ENCODE data around the gene BCOR. TPM values are rescaled to one million over a fixed set of nuclear protein-coding genes. Genes with fewer than 3 reads are reported as not detected.

The BCOR gene
- total and polyA plus RNA-seq, 2 experiments from 2014 or later, result 30.0 to 90.5 TPM

- DNase-seq (ENCODE audit: low read depth in 1 of 2, low spot score in 1 of 2), result no peak
- Histone ChIP-seq H3K4me3 (no peak overlapping the region), H3K36me3 (peaks cover 50% of the 10 kb centered on the region)
Observed at GRCh38 chrX:40074080-40074958, 23.4 kb downstream of the BCOR start.

GRCh38 chrX:40073439-40074054 is 24.2 kb downstream of the BCOR start:
- Histone ChIP-seq H3K27me3 (no peaks in the 10 kb centered on the region), H3K9me3 (ENCODE audit: low read depth) (no peaks in the 10 kb centered on the region), H3K36me3 (peaks cover 54% of the 10 kb centered on the region), H3K4me3 (no peak overlapping the region), H3K4me1 (ENCODE audit: low read depth) (no peaks in the 10 kb centered on the region), H3K27ac (no peak overlapping the region)
- no peak for TF ChIP-seq CTCF (IDR thresholded peaks at IDR 0.05; ENCODE audit: low read depth, low read length)
- no peak for DNase-seq (ENCODE audit: low read depth in 1 of 2, low spot score in 1 of 2)

More at GRCh38 chrX:40074080-40074958, 23.4 kb downstream of the BCOR start:
- no peak for TF ChIP-seq CTCF (IDR thresholded peaks at IDR 0.05; ENCODE audit: low read depth, low read length)
- Histone ChIP-seq H3K27me3 (no peaks in the 10 kb centered on the region), H3K27ac (no peak overlapping the region), H3K9me3 (ENCODE audit: low read depth) (no peaks in the 10 kb centered on the region), H3K4me1 (ENCODE audit: low read depth) (no peaks in the 10 kb centered on the region)

- peaks cover 62% of the 10 kb centered on the region for H3K36me3 ChIP-seq
- TF ChIP-seq CTCF (IDR thresholded peaks at IDR 0.05; ENCODE audit: low read depth, low read length), result no peak
- H3K27me3 ChIP-seq, result no peaks in the 10 kb centered on the region
- DNase-seq (ENCODE audit: low read depth in 1 of 2, low spot score in 1 of 2), result no peak
- no peaks in the 10 kb centered on the region for H3K4me1 ChIP-seq (ENCODE audit: low read depth)
- H3K4me3 ChIP-seq, result no peak overlapping the region
- H3K9me3 ChIP-seq (ENCODE audit: low read depth), result no peaks in the 10 kb centered on the region
- no peak overlapping the region for H3K27ac ChIP-seq
Observed at GRCh38 chrX:40072246-40072645, 25.5 kb downstream of the BCOR start.

GRCh38 chrX:40068048-40068447 is 29.7 kb downstream of the BCOR start:
- no peak for TF ChIP-seq CTCF (IDR thresholded peaks at IDR 0.05; ENCODE audit: low read depth, low read length)
- H3K36me3 ChIP-seq, result peaks cover 46% of the 10 kb centered on the region
- H3K4me3 ChIP-seq, result no peak overlapping the region
- H3K4me1 ChIP-seq (ENCODE audit: low read depth), result no peaks in the 10 kb centered on the region
- peak in 1 of 2 donors; percentile 5 for DNase-seq (ENCODE audit: low read depth in 1 of 2, low spot score in 1 of 2)
- no peaks in the 10 kb centered on the region for H3K9me3 ChIP-seq (ENCODE audit: low read depth)
- H3K27me3 ChIP-seq, result no peaks in the 10 kb centered on the region
- H3K27ac ChIP-seq, result no peak overlapping the region

GRCh38 chrX:40066700-40067099 is 31.1 kb downstream of the BCOR start:
- Histone ChIP-seq H3K4me1 (ENCODE audit: low read depth) (no peaks in the 10 kb centered on the region), H3K36me3 (peaks cover 46% of the 10 kb centered on the region), H3K9me3 (ENCODE audit: low read depth) (no peaks in the 10 kb centered on the region)

More at GRCh38 chrX:40066700-40067099, 31.1 kb downstream of the BCOR start:
- Histone ChIP-seq H3K4me3 (no peak overlapping the region), H3K27me3 (no peaks in the 10 kb centered on the region), H3K27ac (no peak overlapping the region)
- no peak for DNase-seq (ENCODE audit: low read depth in 1 of 2, low spot score in 1 of 2)
- TF ChIP-seq CTCF (IDR thresholded peaks at IDR 0.05; ENCODE audit: low read depth, low read length), result no peak
